Esophagus muscularis mucosa (tissue), 3 donors: ENCODE results near the gene TUT4.

Experiments used
- POLR2AphosphoS5 ChIP-seq, 2 donors: sonication (generic); formaldehyde crosslinking; IDR thresholded peaks; one replicate each; pipeline ENCODE4 v1.6.1; 2017; ENCODE audit warnings: antibody characterized with exemption in 2 of 2
- TF ChIP-seq, protein P1 (sequence below), 3 experiments: fragments of 200-600 bp in 2 of 3; fragments of 450-650 bp in 1 of 3; sonication (generic) in 2 of 3; IDR thresholded peaks; one replicate each; pipeline ENCODE4 v1.5.1; 2017 to 2019; ENCODE audit warnings: antibody characterized with exemption in 3 of 3, mild to moderate bottlenecking in 2 of 3, moderate library complexity in 1 of 3

GRCh38 chr1:52399629-52400028, 153.3 kb downstream of the TUT4 start:
- no peak for TF ChIP-seq POLR2AphosphoS5 (IDR thresholded peaks at IDR 0.05)
- TF ChIP-seq, protein P1, sequence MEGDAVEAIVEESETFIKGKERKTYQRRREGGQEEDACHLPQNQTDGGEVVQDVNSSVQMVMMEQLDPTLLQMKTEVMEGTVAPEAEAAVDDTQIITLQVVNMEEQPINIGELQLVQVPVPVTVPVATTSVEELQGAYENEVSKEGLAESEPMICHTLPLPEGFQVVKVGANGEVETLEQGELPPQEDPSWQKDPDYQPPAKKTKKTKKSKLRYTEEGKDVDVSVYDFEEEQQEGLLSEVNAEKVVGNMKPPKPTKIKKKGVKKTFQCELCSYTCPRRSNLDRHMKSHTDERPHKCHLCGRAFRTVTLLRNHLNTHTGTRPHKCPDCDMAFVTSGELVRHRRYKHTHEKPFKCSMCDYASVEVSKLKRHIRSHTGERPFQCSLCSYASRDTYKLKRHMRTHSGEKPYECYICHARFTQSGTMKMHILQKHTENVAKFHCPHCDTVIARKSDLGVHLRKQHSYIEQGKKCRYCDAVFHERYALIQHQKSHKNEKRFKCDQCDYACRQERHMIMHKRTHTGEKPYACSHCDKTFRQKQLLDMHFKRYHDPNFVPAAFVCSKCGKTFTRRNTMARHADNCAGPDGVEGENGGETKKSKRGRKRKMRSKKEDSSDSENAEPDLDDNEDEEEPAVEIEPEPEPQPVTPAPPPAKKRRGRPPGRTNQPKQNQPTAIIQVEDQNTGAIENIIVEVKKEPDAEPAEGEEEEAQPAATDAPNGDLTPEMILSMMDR (IDR thresholded peaks at IDR 0.05), result no peak
